ENCODE measurements around the gene ODF2L. TPM values are rescaled to one million over a fixed set of nuclear protein-coding genes. Genes with fewer than 3 reads are reported as not detected.
A peak's percentile ranks its signal among the peaks of the same experiment; 100 is the strongest.

Gene ODF2L
- total and polyA plus RNA-seq, 2 experiments from 2014 or later = 33.0 to 50.0 TPM

DNA sequence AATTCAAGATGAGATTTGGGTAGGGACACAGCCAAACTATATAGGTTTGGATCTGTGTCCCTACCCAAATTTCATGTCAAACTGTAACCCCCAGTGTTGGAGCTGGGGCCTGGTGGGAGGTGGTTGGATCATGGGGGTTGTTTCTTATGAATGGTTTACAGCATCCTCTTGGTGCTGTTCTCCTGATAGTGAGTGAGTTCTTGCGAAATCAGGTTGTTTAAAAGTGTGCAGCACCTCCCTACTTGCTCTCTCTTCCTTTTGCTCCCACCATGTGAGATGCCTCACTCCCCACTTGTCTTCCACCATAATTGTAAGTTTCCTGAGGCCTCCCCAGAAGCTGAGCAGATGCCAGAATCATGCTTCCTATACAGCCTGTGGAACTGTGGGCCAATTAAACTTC is 17.3 kb downstream of the ODF2L start:
- Histone ChIP-seq H3K9me3 (ENCODE audit: low read depth) (no peaks in the 10 kb centered on the region), H3F3A (ENCODE audit: insufficient read depth) (no peaks in the 10 kb centered on the region), H3K4me1 (ENCODE audit: insufficient read depth) (peaks cover 19% of the 10 kb centered on the region), H4K20me1 (ENCODE audit: insufficient read depth) (no peaks in the 10 kb centered on the region), H3K27ac (no peak overlapping the region), H3K79me2 (ENCODE audit: insufficient read depth) (peaks cover 5% of the 10 kb centered on the region), H3K9me2 (ENCODE audit: insufficient read depth) (no peaks in the 10 kb centered on the region), H3K4me3 (no peak overlapping the region), H2AFZ (no peak overlapping the region), H3K36me3 (ENCODE audit: low read depth) (peaks cover 15% of the 10 kb centered on the region), H3K4me2 (ENCODE audit: unreplicated experiment) (no peak overlapping the region), H3K27me3 (replicated peaks; ENCODE audit: insufficient read depth) (no peaks in the 10 kb centered on the region), H3K9ac (no peak overlapping the region)
- WGBS, 2 experiments (ENCODE audit: low coverage in 1 of 2, low lambda C conversion rate in 2 of 2, missing lambda C conversion rate in 2 of 2) = 56 to 95% methylated on average over 1 of the region's 1 CpG
- TF ChIP-seq EZH2phosphoT487 (IDR thresholded peaks at IDR 0.05; ENCODE audit: insufficient read depth, low read depth) = no peak
- no peak for TF ChIP-seq EZH2 (IDR thresholded peaks at IDR 0.05; ENCODE audit: insufficient read depth, poor library complexity, severe bottlenecking)
- no peak for DNase-seq
- in situ Hi-C loops (cut with MboI) = no loop called here

DNA sequence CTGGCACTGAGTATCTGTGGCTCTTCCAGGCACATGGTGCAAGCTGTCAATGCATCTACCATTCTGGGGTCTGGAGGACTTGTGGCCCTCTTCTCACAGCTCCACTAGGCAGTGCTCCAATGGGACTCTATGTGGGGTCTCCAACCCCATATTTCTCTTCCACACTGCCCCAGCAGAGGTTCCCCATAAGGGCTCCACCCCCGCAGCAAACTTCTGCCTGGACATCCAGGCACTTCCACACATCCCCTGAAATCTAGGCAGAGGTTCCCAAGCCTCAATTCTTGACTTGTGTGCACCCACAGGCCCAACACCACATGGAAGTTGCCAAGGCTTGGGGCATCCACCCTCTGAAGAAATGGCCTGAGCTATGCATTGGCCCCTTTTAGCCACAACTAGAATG is 18.8 kb downstream of the ODF2L start:
- Histone ChIP-seq H3K27ac (no peak overlapping the region), H3K4me3 (no peak overlapping the region), H3K36me3 (ENCODE audit: low read depth) (peaks cover 20% of the 10 kb centered on the region), H3K79me2 (ENCODE audit: insufficient read depth) (no peaks in the 10 kb centered on the region), H2AFZ (no peak overlapping the region), H3K9me2 (ENCODE audit: insufficient read depth) (no peaks in the 10 kb centered on the region), H3K4me1 (ENCODE audit: insufficient read depth) (peaks cover 8% of the 10 kb centered on the region), H3K9ac (no peak overlapping the region), H3F3A (ENCODE audit: insufficient read depth) (no peaks in the 10 kb centered on the region), H3K4me2 (ENCODE audit: unreplicated experiment) (no peak overlapping the region), H3K9me3 (ENCODE audit: low read depth) (no peaks in the 10 kb centered on the region), H4K20me1 (ENCODE audit: insufficient read depth) (no peaks in the 10 kb centered on the region), H3K27me3 (replicated peaks; ENCODE audit: insufficient read depth) (no peaks in the 10 kb centered on the region)
- TF ChIP-seq EZH2 (IDR thresholded peaks at IDR 0.05; ENCODE audit: insufficient read depth, poor library complexity, severe bottlenecking) = no peak
- 85 to 93% methylated on average over 1 of the region's 1 CpG for WGBS, 2 experiments (ENCODE audit: low coverage in 1 of 2, low lambda C conversion rate in 2 of 2, missing lambda C conversion rate in 2 of 2)
- in situ Hi-C loops (cut with MboI) = no loop called here
- no peak for DNase-seq

DNA sequence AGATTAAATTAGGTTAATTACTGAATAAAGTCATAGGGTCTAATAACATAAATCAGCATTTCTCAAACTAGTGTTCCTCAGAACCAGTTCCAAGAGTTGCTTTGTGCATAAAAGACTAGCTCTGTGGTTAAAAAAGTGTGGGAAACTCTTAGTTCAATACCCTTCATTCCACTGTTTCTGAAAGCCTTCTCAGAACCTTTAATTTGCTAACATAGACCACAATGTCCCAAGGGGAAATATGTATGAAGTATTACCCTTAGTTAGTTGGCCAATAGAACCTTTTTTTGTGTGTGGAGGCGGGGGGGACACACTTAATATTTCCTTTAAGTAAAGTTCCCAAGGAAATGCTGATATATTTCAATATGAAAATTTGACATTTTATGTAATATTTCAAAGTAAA is 20.4 kb downstream of the ODF2L start:
- Histone ChIP-seq H3K9ac (no peak overlapping the region), H3K4me2 (ENCODE audit: unreplicated experiment) (no peak overlapping the region), H3K36me3 (ENCODE audit: low read depth) (peaks cover 21% of the 10 kb centered on the region), H3K9me2 (ENCODE audit: insufficient read depth) (no peaks in the 10 kb centered on the region), H3K4me1 (ENCODE audit: insufficient read depth) (peaks cover 10% of the 10 kb centered on the region), H3F3A (ENCODE audit: insufficient read depth) (peaks cover 8% of the 10 kb centered on the region; the same call in 1 of the 2 replicates), H2AFZ (no peak overlapping the region), H3K27me3 (replicated peaks; ENCODE audit: insufficient read depth) (no peaks in the 10 kb centered on the region), H4K20me1 (ENCODE audit: insufficient read depth) (no peaks in the 10 kb centered on the region), H3K4me3 (no peak overlapping the region), H3K79me2 (ENCODE audit: insufficient read depth) (no peaks in the 10 kb centered on the region), H3K9me3 (ENCODE audit: low read depth) (no peaks in the 10 kb centered on the region), H3K27ac (no peak overlapping the region)
- in situ Hi-C loops (cut with MboI) = no loop called here
- DNase-seq = peak; percentile 28
- WGBS, 2 experiments (ENCODE audit: low coverage in 1 of 2, low lambda C conversion rate in 2 of 2, missing lambda C conversion rate in 2 of 2) = 98 to 100% methylated on average over 1 of the region's 1 CpG
- no peak for TF ChIP-seq EZH2phosphoT487 (IDR thresholded peaks at IDR 0.05; ENCODE audit: insufficient read depth, low read depth)
- TF ChIP-seq EZH2 (IDR thresholded peaks at IDR 0.05; ENCODE audit: insufficient read depth, poor library complexity, severe bottlenecking) = no peak

DNA sequence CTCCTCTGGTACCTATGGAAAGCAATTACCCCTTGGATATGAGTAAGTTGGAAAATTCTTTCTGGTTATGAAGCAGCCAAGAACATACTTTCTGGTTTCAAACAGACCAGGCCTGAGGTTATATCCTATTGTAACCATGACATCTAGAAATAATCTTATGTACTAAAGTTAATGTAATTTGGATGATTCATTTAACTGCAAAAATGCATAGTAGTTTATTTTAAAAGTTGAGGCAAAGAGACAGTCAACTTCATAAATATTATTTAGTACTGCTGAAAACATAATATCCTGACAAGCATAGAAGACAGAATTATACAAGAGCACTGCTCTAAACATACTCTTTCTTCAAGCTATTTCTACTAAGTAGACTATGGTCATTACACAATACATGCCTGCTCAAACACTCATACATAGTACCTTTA is 25.5 kb downstream of the ODF2L start:
- no peak for TF ChIP-seq EZH2 (IDR thresholded peaks at IDR 0.05; ENCODE audit: insufficient read depth, poor library complexity, severe bottlenecking)
- no peak for TF ChIP-seq EZH2phosphoT487 (IDR thresholded peaks at IDR 0.05; ENCODE audit: insufficient read depth, low read depth)
- Histone ChIP-seq H3F3A (ENCODE audit: insufficient read depth) (peaks cover 12% of the 10 kb centered on the region; the same call in 1 of the 2 replicates), H3K27ac (peak overlapping the region; percentile 58), H3K4me2 (ENCODE audit: unreplicated experiment) (peak overlapping the region; percentile 39), H3K9me2 (ENCODE audit: insufficient read depth) (no peaks in the 10 kb centered on the region), H3K36me3 (ENCODE audit: low read depth) (peaks cover 28% of the 10 kb centered on the region), H2AFZ (no peak overlapping the region), H3K9ac (0 out of 2 replicates have a peak overlapping the region, but pooled peaks have one; percentile 4), H3K79me2 (ENCODE audit: insufficient read depth) (no peaks in the 10 kb centered on the region), H3K4me3 (no peak overlapping the region), H4K20me1 (ENCODE audit: insufficient read depth) (no peaks in the 10 kb centered on the region), H3K27me3 (replicated peaks; ENCODE audit: insufficient read depth) (no peaks in the 10 kb centered on the region), H3K4me1 (ENCODE audit: insufficient read depth) (peaks cover 15% of the 10 kb centered on the region), H3K9me3 (ENCODE audit: low read depth) (no peaks in the 10 kb centered on the region)
- in situ Hi-C loops (cut with MboI) = no loop called here
- DNase-seq = peak; percentile 66

DNA sequence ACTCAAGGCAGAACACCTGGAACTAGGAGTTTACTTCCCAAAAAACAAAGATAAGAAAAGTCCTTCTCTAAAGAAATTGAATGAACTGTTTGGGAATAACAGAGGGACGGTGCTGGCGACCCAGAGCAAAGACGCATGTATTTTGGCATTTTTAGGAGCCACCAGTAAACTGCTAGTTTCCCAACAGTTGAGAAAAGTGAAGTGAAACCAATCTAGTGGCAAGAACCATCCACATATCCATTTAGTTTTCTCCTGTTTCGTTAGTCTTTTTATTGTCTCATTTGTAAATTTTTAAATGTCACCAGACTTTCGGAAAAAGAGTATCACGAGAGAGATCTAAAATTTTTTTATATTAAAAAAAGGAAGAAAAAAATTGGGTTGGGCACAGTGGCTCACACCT is 30.2 kb downstream of the ODF2L start:
- Histone ChIP-seq H3K27me3 (replicated peaks; ENCODE audit: insufficient read depth) (no peaks in the 10 kb centered on the region), H3K4me2 (ENCODE audit: unreplicated experiment) (no peak overlapping the region), H3F3A (ENCODE audit: insufficient read depth) (peaks cover 6% of the 10 kb centered on the region; the same call in 1 of the 2 replicates), H3K4me1 (ENCODE audit: insufficient read depth) (peaks cover 10% of the 10 kb centered on the region), H3K27ac (no peak overlapping the region), H4K20me1 (ENCODE audit: insufficient read depth) (no peaks in the 10 kb centered on the region), H3K9me3 (ENCODE audit: low read depth) (no peaks in the 10 kb centered on the region), H3K9ac (no peak overlapping the region), H2AFZ (no peak overlapping the region), H3K9me2 (ENCODE audit: insufficient read depth) (no peaks in the 10 kb centered on the region), H3K36me3 (ENCODE audit: low read depth) (peaks cover 11% of the 10 kb centered on the region), H3K4me3 (no peak overlapping the region), H3K79me2 (ENCODE audit: insufficient read depth) (no peaks in the 10 kb centered on the region)
- TF ChIP-seq EZH2phosphoT487 (IDR thresholded peaks at IDR 0.05; ENCODE audit: insufficient read depth, low read depth) = no peak
- TF ChIP-seq EZH2 (IDR thresholded peaks at IDR 0.05; ENCODE audit: insufficient read depth, poor library complexity, severe bottlenecking) = no peak
- DNase-seq = no peak
- WGBS, 2 experiments (ENCODE audit: low coverage in 1 of 2, low lambda C conversion rate in 2 of 2, missing lambda C conversion rate in 2 of 2) = 98 to 99% methylated on average over 6 of the region's 6 CpGs
- in situ Hi-C loops (cut with MboI) = no loop called here

All from GM23248 (cell line).